Vagina (tissue), 2 donors: ENCODE results near the gene HMGB2. TPM values are rescaled to one million over a fixed set of nuclear protein-coding genes. Genes with fewer than 3 reads are reported as not detected.

Experiments
- DNase-seq, 2 donors: peaks; one replicate each; pipeline ENCODE4 v3.0.0-alpha.2; 2017; ENCODE audit errors: extremely low spot score in 2 of 2
- H3K27ac ChIP-seq: fragments of 200-600 bp; sonication (generic); one replicate; pipeline ENCODE4 v1.5.1; 2019
- H3K27me3 ChIP-seq: fragments of 200-600 bp; sonication (generic); one replicate; pipeline ENCODE4 v1.5.1; 2019
- H3K36me3 ChIP-seq, 2 donors: fragments of 200-600 bp; sonication (generic); one replicate each; pipeline ENCODE4 v1.5.1; 2017 to 2019
- H3K4me1 ChIP-seq: fragments of 200-600 bp; sonication (generic); one replicate; pipeline ENCODE4 v1.5.1; 2019
- H3K4me3 ChIP-seq, 2 donors: fragments of 200-600 bp; sonication (generic); 1 replicate in 1 of 2; 2 replicates in 1 of 2; pipeline ENCODE4 v1.5.1; 2016 to 2019
- H3K9me3 ChIP-seq: fragments of 200-600 bp; sonication (generic); one replicate; pipeline ENCODE4 v1.5.1; 2019
- CTCF ChIP-seq, 3 experiments: fragments of 450-650 bp in 2 of 3; fragments of 200-600 bp in 1 of 3; sonication (generic) in 1 of 3; IDR thresholded peaks; one replicate each; pipeline ENCODE4 v1.5.1; 2017 to 2019; ENCODE audit warnings: antibody characterized with exemption in 3 of 3, mild to moderate bottlenecking in 2 of 3, moderate library complexity in 2 of 3
- POLR2A ChIP-seq, 2 donors: fragments of 450-650 bp; IDR thresholded peaks; one replicate each; pipeline ENCODE4 v1.6.1; 2017; ENCODE audit warnings: antibody characterized with exemption in 2 of 2, mild to moderate bottlenecking in 2 of 2, moderate library complexity in 2 of 2
- POLR2AphosphoS5 ChIP-seq, 2 donors: sonication (generic); formaldehyde crosslinking; IDR thresholded peaks; one replicate each; pipeline ENCODE4 v1.9.0; 2017; ENCODE audit warnings: antibody characterized with exemption in 2 of 2, mild to moderate bottlenecking in 2 of 2, low read depth in 1 of 2; ENCODE audit not compliant: insufficient read depth in 1 of 2
- intact Hi-C: fragments of 100-400 bp; cut with DNase I; formaldehyde crosslinking; loops from one replicate; pipeline ENCODE4 v1.15.1; 2023
- total RNA-seq: library from RNA; depleted of rRNA; stranded (reverse); fragments of >200 nt; gene quantifications from one replicate; pipeline ENCODE4 v1.2.3, GENCODE V29; 2016

Gene HMGB2
- total RNA-seq, 1 donor from 2014 or later: 56.7 TPM

GRCh38 chr4:173367946-173368345 lies 33.8 kb upstream of the HMGB2 start:
- Histone ChIP-seq H3K9me3 (no peaks in the 10 kb centered on the region), H3K4me3 (peak overlapping the region in 1 of 2 donors; percentile 29), H3K27me3 (no peaks in the 10 kb centered on the region), H3K4me1 (peaks cover 29% of the 10 kb centered on the region), H3K27ac (no peak overlapping the region), H3K36me3 (no peaks in the 10 kb centered on the region)
- TF ChIP-seq CTCF (IDR thresholded peaks at IDR 0.05) (no peak), POLR2AphosphoS5 (IDR thresholded peaks at IDR 0.05; ENCODE audit: insufficient read depth in 1 of 2, low read depth in 1 of 2) (no peak), POLR2A (IDR thresholded peaks at IDR 0.05) (no peak)
- DNase-seq: no peak
- intact Hi-C loops: loop anchor here (2.0 kb wide), 1 partner anchor 37 kb away; no protein-coding TSS in a partner anchor

- Histone ChIP-seq H3K27me3 (no peaks in the 10 kb centered on the region), H3K27ac (no peak overlapping the region), H3K4me1 (peaks cover 22% of the 10 kb centered on the region), H3K4me3 (no peak overlapping the region), H3K36me3 (no peaks in the 10 kb centered on the region), H3K9me3 (no peaks in the 10 kb centered on the region)
- intact Hi-C loops: no loop called here
- TF ChIP-seq CTCF (IDR thresholded peaks at IDR 0.05) (no peak), POLR2A (IDR thresholded peaks at IDR 0.05) (no peak), POLR2AphosphoS5 (IDR thresholded peaks at IDR 0.05; ENCODE audit: insufficient read depth in 1 of 2, low read depth in 1 of 2) (no peak)
- DNase-seq: no peak
Observed at GRCh38 chr4:173367285-173367684, 33.1 kb upstream of the HMGB2 start.

- Histone ChIP-seq H3K27me3 (no peaks in the 10 kb centered on the region), H3K9me3 (no peaks in the 10 kb centered on the region), H3K4me1 (peaks cover 22% of the 10 kb centered on the region), H3K36me3 (no peaks in the 10 kb centered on the region), H3K27ac (no peak overlapping the region), H3K4me3 (no peak overlapping the region)
- TF ChIP-seq POLR2AphosphoS5 (IDR thresholded peaks at IDR 0.05; ENCODE audit: insufficient read depth in 1 of 2, low read depth in 1 of 2) (no peak), CTCF (IDR thresholded peaks at IDR 0.05) (no peak), POLR2A (IDR thresholded peaks at IDR 0.05) (no peak)
- no peak for DNase-seq
- intact Hi-C loops: no loop called here
Observed at GRCh38 chr4:173365359-173365996, 31.3 kb upstream of the HMGB2 start.

- Histone ChIP-seq H3K4me1 (peaks cover 7% of the 10 kb centered on the region), H3K4me3 (no peak overlapping the region), H3K27ac (no peak overlapping the region), H3K36me3 (no peaks in the 10 kb centered on the region), H3K9me3 (no peaks in the 10 kb centered on the region), H3K27me3 (no peaks in the 10 kb centered on the region)
- no peak for TF ChIP-seq CTCF (IDR thresholded peaks at IDR 0.05)
- TF ChIP-seq POLR2A (IDR thresholded peaks at IDR 0.05): no peak
- TF ChIP-seq POLR2AphosphoS5 (IDR thresholded peaks at IDR 0.05; ENCODE audit: insufficient read depth in 1 of 2, low read depth in 1 of 2): no peak
- no peak for DNase-seq
- intact Hi-C loops: no loop called here
Observed at GRCh38 chr4:173362666-173363065, 28.5 kb upstream of the HMGB2 start.

- H3K27ac ChIP-seq: no peak overlapping the region
- H3K36me3 ChIP-seq: no peaks in the 10 kb centered on the region
- no peaks in the 10 kb centered on the region for H3K27me3 ChIP-seq
- no peak for DNase-seq
- intact Hi-C loops: no loop called here
- H3K4me3 ChIP-seq: no peak overlapping the region
- no peak for TF ChIP-seq CTCF (IDR thresholded peaks at IDR 0.05)
- TF ChIP-seq POLR2AphosphoS5 (IDR thresholded peaks at IDR 0.05; ENCODE audit: insufficient read depth in 1 of 2, low read depth in 1 of 2): no peak
- no peak for TF ChIP-seq POLR2A (IDR thresholded peaks at IDR 0.05)
- H3K9me3 ChIP-seq: no peaks in the 10 kb centered on the region
- H3K4me1 ChIP-seq: no peaks in the 10 kb centered on the region
Observed at GRCh38 chr4:173360587-173361221, 26.5 kb upstream of the HMGB2 start.
